Activated T-helper 1 cell treated with Interleukin-2 at 50 U/mL for 16 hours (primary cell): ENCODE measurements around the gene MPST.

Experiments
- DNase-seq: peaks from one replicate; pipeline ENCODE4 v3.0.0-alpha.2; 2020; ENCODE audit warnings: low read depth

The MPST gene

DNA sequence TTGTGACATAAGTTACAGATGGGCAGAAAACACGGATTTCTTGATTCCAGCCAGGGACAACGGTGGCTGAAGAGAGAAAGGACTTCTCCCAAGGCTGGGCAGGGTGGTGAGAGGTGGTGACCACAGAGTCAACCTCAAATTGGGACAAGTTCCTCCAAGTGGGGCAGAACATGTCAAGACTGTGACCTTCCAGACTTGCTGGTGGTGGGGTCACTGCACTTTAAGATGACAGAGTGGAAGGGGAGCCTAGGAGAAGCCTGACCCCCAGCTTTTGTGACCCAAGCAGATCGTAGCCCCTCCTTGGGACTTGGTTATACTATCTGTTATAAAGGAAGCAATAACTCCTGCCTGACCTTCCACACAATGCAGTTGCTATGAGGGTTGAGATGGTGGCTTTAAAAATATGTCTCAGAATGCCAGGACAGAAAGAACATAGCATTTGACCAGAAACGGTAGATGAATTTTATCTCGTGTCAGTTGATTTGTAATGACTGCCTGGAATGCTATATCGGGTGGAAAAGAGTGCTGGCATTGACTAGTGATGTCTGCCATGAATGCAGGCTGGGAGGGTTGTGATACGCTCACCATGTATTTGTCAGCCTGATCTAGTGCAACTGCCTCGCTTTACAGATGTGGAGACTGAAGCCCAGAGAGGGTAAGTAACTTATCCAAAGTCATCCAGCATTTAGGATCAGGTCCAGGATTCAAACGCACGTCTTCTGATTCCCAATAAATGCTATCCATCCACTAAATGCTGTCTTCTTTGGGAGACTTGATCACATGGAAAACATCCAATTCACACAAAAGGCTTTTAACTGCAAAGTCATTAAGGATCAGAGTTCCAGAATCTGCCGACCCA, 18.6 kb upstream of the MPST start:
- no peak for DNase-seq

DNA sequence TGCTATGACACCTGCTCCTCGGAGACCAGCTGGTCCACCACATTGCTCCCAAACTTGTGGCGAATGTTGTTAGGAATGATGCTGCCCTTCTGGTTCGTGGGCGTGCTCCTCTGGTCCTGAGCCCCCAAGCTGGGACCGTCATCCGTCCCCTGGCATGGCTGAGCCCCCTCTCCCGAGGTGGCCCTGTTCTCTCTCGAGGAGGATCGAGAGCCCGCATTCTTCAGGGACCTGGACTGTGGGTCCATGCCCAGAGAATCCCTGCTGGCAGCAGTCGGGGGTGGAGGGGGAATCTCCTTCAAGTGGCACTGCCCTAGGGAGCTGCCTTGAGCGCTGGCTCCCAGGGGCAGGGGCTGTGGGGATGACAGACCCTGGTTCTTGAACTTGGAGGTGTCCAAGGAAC, 17.7 kb upstream of the MPST start:
- DNase-seq, result no peak

DNA sequence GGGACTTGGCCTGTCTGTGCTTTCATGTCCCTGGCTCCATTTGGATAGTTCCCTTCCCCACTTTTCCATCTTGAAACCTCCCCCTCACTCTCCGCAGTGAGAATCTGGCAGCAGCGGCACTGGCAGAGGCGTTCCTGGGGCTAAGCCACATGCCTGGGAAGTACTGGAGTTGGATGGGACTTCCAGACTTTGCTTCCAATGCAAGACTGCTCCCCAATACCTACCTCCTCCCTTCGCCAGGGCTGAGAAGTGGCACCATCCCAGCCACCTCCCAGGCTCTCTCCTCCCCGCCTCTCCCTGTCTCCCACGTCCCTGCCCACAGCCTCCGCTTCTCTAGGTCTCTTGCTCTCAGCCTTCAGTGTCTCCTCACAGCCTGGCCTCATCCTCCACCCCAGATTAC, 16.9 kb upstream of the MPST start:
- no peak for DNase-seq

DNA sequence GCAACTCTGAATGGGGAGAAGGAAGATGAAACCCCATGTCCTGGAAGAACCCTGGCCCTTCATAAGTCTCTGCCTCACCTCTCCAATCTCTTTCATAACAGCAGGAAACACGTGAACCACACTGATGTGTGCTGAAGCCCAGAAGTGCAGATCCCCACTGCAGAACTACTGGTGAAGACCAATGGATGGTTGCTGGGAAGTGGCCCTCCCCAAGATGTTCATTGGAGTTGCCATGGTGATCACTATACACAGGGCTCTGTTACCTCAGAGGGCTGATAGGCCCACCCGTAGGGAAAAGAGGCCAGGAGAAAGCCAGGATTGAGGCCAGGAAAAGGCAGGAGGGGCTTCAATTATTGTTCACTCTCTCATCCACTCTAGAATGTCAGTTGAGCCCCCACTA, 11.9 kb upstream of the MPST start:
- no peak for DNase-seq

DNA sequence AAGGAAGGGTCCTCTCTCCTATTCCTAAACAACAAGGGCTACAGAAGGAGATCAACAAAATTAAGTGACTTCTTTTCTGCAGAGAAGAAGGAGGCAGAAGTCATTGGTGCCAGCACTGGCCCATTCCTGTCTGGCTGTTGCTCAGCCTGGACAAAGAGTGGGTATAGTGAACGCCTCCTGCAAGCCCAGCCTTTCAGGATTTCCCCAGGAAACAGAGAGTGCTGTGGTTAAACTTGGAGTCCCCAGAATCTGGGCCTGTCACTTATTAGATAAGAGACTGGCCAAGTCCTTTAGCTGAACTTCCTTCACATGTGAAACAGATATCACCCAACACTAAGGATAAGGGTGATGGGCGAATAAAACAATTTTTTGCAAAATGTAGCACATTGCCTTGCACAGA, 11.2 kb upstream of the MPST start:
- DNase-seq, result no peak

DNA sequence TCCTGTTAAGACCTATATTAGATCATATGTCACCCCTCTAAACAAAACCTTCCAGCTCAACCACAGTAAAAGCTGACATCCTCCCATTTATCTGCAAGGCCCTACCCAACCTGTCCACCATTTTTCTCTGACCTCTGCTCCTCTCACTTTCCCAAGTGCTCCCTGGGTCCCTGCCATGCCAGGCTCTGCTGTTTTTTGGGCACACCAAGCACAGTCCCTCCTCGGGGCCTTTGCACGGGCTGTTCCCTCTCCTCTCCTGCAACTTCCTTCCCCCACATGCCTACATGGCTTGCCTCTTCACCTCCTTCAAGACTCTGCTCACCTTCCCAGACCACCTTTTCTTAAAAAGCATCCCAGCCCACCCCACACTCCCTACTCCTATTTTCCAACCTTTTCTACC, 10.1 kb upstream of the MPST start:
- no peak for DNase-seq

DNA sequence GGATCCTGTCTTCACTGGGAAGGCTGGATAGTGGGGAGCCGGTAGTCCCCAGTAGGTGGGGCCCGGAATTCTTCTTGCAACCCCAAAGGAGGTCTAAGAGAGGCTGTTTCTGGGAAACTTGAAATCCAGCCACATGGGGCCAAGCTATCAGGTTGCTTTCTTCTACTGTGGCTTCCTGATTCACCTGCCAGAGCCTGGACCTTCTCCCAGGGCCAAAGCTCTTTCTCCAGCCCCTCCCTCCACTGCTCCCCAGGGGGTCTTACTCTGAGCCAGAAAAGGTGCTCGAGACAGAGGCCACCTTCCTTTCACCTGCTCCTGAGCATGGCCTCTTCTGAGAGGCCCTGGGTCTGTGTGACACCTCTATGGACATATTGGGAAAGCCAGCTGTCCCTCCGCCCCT, 9.4 kb upstream of the MPST start:
- DNase-seq, result no peak

DNA sequence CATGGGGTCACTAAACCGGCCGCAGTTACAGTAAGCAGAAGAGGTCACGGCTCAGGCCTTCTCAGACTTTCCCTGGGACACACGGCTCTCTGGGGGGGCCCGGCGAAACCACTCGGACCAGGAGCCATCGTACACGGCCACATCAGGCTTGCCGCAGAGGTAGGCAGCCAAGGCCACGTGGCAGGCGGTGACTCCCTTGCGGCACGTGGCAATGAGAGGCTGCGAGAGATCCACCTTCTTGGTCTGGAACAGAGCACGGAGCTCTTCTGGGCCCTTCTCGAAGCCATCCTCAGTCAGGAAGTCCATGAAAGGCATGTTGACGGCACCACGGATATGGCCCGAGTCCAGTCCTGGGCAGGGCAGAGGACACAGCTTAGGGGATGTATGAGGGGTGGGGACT, 8.6 kb upstream of the MPST start:
- DNase-seq, result no peak

DNA sequence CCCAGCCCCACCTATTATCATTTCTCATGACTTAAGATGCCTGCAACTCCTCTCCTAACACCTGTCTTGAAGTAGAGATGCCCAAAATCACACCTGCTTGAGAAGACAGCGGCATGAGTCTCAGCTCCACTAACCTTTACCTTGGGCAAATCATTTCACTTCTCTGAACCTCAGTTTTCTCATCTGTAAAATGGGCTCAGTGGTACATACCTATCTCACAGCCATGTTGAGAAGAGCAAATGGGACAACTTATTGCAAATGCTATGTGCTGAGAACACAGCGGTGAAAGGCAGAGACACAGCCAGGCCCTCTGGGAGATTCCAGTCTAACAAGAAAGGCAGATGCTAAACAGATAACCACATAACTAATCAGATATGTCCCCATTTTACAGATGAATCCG, 8.1 kb upstream of the MPST start:
- no peak for DNase-seq

DNA sequence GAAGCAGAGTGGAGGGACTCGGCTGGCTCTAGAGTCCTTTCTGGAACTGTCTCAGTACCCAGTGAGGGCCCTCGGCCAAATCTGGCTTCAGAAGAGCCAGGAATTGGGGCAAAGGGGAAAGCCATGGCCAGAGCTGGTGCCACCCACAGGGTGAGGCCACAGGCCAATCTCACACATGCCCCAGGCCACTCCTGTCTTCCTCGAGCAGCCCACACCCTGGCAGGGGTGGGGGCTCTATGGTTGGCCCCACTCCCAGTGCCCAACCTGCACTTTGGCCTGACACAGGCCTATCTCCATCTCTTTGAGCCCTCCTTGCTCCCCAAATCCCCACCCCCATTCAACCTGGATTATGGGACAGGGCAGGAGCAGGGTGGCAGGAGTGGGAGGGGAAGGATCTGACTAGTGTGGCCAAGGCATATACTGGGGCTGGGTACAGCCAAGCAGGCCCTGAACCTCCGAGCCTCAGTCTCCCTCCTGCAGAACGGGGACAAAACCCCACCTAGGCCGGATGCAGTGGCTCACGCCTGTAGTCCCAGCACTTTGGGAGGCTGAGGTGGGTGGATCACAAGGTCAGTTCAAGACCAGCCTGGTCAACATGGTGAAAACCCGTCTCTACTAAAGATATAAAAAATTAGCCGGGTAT, 7.2 kb upstream of the MPST start:
- DNase-seq, result no peak

DNA sequence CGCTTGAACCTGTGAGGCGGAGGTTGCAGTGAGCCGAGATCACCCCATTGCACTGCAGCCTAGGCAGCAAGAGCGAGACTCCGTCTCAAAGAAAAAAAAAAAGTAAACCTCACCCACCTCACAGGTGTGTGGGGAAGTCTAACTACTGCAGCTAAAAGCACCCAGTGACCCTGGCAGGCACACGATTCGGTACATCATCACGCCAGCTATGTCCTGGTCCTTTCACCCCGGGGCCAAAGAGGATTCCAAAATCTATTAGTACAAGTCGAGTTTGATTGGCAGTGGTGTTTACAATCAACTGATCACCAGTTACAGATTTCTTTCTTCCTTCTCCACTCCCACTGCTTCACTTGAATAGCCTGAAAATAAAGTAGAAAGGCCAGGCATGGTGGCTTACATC, 6.6 kb upstream of the MPST start:
- DNase-seq, result no peak

DNA sequence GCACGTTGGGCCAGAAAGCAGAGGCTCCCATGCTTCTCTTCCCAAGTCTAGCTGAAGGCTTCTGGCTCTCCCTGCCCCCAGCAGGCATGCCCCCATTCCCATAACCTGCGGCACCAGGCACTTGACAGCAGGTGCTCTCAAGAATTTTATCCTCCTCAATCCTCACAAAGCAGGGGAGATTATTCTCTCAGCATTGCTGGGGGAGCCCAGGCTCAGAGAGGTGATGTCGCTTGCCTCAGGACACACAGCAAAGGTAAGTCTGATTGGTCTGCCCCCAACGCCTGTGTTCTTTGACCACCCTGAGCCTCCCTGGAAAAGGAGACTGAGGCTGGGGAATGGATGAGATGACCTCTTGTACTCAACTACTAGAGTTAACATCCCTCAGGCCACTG, 5.1 kb upstream of the MPST start:
- DNase-seq, result no peak

DNA sequence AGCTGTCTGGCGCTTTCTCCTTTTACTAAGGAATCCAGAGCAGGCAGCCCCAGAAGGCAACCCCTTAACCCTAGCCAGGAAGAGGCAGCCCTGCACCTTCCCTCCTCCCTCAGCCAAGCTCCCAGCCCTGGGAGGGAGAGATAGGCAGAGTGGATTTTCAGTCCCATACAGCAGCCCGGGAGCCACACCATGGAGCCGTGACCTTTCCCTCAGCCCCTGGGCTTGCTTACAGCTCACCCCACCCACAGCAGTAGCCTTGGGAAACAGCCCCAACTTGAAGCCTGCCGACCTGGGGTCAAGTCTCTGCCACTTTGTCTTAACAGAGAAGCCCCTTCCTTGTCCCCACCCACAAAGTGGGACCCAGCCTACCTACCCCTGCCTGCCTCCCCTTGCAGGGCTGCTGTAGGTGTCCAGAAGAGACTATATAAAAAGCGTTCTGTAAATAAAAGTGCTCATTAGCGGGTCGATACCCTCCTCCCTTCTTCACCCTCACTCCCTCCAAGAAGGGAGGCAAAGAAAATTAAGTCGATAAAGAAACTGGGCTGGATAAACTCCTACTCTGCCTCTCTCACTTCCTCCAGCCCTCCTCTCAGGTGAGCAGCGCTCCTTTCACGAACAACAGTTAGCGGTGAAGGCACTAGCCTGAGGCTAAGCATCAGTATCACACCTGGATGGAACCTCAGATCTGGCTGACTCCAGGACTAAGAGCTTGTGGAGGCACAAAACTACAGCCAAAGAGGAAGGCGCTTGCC, 4.5 kb upstream of the MPST start:
- DNase-seq, result no peak

DNA sequence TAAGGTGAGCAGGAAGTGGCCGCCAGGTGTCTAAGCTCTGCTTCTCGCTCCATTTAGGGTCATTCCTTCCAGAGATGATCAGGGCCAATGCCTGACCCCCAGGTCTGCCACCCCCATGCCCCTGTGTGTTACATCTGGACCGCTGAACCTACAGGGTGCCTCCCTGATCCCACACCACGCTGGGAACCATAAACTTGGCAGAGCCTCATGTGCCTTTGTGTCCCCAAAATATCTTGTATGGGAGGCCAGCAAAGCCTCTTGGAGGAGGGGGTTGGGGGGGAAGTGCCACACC, 4.0 kb upstream of the MPST start:
- DNase-seq, result no peak

DNA sequence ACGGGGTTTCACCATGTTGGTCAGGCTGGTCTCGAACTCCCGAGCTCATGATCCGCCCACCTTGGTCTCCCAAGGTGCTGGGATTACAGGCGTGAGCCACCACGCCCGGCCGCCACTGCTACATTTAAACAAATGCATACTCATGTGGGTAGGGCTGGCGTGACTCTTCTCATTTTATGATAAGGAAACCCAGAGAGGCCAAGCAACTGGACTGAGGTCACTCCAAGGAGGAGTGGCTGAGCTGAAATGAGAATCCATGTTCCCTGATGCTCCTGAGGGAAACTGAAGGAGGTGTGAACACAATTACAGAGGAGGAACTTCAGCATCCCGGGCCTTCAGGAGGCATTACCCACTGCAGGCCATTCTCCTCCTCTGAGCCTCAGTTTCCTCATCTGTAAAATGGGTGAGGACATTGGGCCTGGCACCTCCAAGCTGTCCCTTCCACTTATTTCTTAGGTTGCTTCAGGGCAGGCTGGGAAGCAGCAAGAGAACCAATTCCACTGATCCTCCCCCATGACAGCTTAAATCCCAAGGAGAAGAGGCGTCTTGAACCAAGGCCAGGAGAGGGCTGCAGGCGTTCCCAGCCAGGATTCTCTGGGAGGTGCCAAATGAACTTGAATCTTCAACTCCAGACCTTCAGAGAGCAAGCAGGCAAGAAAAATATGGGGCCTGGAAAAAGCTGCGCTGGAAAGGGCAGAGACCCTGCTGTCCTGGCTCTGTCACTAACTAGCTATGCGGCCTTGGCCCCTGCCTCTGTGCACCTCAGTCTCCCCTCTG, 3.2 kb upstream of the MPST start:
- DNase-seq, result no peak

DNA sequence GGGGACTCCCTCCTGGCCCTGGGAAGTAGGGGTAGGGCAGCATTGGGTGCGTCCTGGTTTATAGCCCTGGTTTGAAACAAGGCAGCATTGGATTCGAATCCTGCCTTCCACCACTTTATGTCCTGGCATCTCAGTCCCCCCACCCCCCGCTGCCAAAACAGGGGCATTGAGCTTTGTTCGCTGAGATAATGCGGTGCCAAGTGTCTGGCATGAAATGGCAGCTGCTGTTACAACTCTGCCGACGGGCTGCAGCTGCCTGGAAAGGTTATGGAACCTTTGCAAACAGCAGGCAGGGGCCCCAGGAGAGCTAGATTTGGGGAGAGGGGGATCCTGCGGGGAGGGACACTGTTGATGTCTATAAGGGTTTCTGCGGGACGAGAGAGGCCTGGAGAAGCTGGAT, 2.2 kb upstream of the MPST start:
- no peak for DNase-seq

DNA sequence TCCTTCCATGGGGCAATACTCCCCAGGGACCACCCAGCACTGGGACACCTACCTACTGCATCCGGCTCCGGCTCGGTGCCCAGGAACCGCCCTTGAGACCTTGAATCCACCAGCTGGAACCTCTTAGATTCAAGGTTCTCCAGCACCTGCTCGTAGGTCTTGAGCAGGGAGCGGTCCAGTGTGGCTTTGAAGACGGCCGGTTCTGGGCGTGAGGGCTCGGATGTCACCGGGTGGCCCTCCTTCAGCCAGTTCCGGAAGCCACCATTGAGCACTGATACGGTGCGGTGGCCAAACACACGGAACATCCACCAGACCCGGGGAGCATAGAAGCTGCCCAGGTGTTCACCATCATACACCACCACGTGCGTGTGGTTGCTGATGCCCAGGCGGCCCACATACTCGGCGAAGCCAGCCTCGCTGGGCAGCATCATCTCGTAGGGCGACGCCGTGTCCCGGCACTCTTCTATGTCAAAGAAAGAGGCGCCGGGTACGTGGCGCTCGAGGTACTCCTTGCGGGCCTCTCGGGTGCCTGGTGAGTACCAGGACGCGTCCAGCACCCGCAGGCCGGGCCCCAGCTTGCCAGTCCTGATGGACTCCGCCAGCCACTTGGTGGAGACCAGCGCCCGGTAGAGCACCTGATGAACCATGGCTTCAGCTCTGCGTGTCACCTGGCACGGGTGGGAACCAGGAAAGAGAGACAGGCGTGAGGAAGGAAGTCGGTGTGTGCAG, 1.3 kb upstream of the MPST start:
- no peak for DNase-seq

DNA sequence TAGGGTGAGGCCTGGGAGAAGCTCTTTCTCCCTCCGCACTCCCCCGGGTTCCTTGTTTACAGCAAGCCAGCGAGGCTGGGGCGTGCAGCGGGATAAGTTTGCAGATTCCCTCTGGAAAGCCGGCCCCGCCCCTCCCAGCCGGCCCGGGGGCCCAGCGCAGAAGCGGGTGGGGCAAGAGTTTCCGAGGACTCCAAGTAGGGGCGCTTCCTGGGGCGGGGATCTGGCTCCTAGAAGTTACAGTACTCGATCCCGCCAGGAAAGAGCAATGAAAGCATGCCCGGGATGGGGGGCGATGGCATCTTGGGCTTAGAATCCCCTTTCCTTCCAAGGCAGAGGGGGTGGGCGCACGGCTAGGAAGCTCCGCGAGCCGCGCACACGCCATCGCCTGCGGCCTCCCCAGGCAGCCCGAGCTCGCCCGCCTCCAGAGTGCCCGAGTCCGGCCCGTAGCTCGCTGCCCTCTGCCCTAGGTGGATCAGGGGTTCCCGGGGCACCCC, 680 bp upstream of the MPST start:
- no peak for DNase-seq

DNA sequence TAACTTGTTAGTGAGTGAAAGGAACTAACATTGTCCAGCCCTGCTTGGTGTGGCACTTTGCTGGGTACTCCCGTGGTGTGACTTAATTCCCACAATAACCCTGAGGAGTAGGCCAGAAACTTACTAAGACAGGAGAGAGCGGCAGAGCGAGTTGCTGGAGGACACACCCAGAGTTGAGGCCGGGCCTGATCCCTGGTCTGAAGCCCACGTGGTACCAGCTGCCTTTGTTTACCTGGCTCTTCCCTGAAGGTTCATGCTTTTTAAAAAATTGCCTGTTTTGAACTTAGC, 594 bp downstream of the MPST start:
- DNase-seq, result no peak

DNA sequence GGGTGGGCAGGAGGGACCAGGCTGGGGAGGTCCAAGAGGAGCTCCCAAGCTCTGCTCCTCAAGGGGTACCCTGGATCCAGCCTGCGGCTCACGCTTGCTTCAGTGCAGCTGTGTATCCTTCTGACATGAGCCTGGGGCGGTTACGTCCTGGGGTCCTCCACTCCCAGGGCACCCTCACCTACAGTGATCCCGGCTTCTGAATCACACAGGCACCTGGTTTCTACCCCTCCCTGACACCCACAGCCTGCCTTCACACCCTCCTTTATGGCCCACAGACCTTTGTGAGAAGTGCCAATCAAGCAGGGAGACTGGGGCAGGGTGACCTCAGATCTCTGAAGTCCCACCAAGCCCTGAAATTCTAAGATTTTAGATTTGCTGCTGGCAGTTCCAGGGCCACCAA, 1.5 kb downstream of the MPST start:
- DNase-seq, result no peak

DNA sequence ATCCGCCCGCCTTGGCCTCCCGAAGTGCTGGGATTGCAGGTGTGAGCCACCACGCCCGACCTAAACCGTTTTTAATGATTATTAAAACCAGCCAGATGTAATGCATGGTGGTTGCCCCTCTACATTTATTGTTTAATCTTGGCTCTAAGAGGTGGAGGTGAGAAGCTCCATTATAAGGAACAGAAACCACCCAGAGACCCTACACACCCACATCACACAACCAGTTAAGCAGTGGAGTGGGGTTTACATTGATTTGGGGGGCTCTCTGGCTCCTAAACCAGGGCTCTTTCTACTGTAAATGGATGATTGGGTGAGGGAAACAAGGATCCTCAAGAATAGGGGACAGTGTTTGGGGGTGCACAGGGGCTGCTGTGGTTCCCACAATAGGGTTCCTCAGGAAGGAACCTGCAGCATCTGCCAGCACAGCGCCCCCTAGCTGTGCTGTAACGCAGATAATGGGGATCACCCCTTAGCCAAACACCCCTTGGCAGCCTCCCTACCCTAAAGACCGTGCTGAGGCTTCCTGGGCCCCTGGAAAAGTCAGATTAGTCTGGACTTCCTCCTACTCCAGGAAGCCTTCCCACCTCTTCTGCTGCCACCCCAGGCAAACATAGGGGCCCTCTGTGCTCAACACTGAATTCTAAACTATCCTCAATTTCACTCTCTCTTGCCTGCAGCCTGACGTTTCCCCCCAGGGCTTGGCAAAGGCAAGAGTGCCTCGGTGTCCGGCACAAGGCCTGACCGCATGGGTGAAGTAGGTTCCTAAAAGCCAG, 2.4 kb downstream of the MPST start:
- peak; percentile 33 for DNase-seq
